T1000 (cell line): ENCODE measurements around the gene VDR.

Experiments
- DNase-seq: peaks from one replicate; lab custom pipeline; 2025; ENCODE audit warnings: mixed read lengths; lab: John Stamatoyannopoulos, UW

VDR gene

GRCh38 chr12:47904713-47905709 is at the start of gene VDR:
Gene VDR (minus strand): TSS chr12:47904994. CDS start chr12:47879113, 25,881 bp downstream.
- peak; percentile 71 for DNase-seq

GRCh38 chr12:47954058-47954457 is 49.3 kb upstream of the VDR start:
- DNase-seq: no peak

DNA sequence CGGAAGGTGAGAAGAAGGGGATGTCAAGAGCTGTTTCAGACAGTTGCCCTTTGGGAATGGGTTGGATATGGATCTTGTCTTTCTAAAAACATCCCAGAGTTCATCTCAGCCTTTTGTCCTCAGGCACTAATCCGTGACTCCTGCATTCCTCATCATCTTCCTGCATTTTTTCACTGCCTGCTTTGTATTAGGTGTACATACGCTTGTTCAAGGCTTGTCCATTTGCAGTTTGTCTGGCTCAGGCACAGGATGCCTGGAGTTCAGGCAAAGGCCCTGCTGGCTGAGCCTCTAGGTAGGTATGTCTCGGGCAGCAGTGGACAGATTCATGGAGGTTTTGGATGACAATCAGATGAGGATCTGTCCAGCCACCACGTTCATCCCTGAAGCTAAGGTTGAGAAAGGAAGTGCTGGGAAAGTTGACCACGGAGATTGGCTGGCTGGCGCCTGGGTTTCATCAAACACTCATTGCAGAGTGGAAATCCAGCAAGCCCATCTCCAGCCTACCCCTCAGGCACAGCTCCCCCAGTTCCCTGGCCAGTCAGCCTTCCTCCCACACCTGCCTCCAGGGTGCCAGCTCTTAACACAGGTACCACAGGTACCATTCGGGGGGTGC is 46.2 kb upstream of the VDR start:
- DNase-seq: no peak

DNA sequence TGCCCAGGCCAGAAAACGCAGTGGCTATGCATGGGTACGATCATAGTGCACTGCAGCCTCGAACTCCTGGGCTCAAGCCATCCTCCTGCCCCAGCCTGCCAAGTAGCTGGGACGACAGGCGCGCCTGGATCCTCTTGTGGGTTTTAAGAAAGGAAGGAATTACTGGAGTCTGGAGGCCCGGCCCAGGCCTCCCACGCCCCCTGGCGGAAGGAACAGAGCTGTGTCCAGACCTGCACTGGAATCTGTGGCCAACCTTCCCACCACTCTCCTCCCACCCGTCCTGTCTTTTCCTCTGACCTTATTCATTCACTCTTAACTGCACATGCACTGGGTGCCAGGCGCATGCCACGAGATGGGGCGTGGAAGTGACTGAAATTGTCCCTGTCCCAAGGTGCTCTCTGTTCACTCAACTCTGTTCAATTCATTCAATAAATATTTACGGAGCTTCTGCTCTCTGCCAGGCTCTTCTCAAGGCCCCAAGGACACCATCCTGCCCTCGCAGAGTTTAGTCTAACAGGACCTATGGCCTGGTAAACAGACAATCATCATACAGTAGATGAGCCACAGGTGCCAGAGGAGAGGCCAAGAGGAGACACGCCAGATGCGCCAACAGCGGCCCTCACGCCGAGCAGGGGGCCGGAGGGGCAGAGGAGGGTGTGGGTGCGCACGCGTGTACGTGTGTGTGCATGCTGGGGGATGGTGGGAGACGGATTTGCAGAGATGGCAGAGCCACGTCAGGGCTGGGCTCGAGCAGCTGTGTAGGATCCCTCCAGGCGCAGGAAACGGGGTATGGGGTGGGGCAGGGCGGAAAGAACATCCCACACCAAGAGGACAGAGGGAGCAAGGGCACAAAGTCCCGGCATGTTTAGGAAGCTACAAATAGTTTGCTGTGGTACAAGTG is 44.9 kb upstream of the VDR start:
- peak; percentile 54 for DNase-seq

- DNase-seq: no peak
Observed at GRCh38 chr12:47947341-47947740, 42.5 kb upstream of the VDR start.

- DNase-seq: no peak
Observed at GRCh38 chr12:47946413-47947323, 41.9 kb upstream of the VDR start.

GRCh38 chr12:47945341-47945728 is 40.5 kb upstream of the VDR start:
- no peak for DNase-seq

GRCh38 chr12:47944685-47945340 is 40.0 kb upstream of the VDR start:
- DNase-seq: no peak

DNA sequence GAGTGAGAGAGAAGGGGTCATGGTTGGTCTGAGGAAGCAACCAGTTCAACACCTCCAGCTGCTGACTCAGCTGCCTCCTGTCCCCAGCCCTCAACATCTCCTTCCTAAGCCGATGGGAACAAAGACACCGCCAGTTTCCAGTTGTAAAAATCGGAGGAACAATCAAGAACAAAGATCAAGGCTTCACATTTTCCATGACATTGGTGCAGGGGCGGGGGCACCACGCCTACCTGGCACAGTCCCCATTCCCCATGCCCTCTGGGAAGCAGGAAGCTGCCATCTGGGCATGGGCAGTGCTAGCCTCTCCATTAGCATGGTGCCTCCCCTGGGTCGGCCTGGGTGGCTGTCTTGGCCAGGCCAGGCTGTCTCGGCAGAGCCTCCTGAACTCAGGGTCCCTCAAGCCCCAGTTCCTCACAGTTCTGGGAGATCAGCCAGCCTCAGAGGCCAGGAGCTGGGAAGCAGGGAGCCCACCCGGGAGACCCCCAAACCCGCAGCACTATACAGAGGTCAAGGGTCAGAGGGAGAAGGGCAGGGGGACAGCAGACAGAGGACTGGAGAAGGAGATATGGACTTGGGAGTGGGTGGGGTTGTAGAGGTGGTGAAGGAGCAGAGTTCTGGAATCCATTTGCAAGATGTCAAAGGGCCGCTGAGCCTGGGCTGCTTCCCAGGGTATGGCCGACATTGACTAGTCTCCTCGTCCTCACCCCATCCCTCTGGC is 39.0 kb upstream of the VDR start:
- DNase-seq: no peak

DNA sequence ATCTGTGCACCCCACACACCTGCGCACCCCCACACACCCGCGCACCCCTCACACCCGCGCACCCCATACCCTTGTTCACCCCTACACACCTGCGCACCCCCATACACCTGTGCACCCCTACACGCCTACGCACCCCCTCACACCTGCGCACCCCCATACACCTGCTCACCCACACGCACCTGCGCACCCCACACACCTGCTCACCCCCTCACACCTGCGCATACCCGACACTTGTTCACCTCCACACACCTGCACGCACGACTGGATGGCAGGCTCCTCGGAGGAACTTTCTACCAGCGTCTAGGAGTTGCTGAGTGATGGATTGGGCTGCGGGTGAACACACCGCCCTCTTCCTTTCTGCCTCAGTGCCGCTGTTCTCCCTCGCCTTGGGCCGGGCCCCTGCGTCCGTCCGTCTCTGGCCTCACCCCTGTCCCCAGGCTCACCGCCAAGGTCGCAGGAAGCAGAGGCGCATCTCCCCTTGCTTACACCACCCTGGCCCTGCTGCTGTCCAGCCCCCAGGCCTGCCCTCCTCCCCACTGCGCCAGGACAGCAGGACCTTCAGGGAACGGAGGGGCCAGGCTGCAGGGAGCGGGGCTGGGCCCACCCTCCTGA is 37.9 kb upstream of the VDR start:
- DNase-seq: no peak

DNA sequence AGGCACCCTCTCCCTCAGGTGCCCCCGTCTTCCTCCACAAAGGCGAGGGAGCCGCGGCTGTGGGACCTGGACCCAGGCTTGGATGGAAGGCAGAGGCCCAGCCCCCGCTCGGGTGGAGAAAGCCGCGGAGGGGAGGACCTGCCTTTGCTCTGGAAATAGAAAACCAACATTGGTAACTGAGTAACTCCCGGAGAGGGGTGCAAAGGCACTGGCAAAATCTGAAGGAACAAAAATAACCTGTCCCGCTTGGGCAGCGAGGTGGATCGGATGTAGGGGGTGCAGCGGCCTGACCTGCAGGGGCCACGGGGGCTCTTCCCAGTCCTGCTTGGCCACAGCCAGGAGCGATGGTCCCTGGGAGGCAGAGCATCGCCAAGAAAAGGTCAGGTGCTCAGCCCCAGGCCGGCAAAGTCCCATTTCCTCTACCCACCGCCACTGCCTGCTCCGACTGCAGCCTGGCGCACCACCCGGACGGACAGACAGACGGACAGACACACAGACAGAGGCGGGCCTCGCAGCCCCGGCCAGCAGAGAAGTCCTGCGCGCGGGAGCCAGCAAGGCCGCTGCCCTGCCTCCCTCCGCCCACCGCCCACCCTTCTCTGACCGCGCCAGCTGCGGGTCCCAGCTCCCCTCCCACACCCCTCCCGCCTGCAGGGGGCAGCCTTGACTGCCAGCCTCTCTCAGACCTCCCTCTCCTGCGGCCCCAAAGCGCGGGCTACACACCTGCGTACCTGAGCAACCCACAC is 37.2 kb upstream of the VDR start:
- DNase-seq: no peak

DNA sequence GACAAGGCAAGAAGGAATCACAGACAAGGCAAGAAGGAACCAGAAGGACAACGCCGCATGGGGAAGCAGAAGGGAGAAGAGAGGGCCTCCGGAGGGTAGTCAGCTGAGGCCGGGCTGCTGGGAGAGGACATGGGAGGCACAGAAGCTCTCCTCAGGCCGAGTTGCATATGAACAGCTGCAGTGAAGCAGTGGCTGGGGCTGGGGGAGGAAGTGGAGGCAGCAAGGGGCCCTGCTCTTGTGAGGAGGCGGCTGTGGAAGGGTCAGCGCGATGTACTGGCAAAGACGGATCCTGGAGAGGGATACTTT is 36.6 kb upstream of the VDR start:
- no peak for DNase-seq

GRCh38 chr12:47940773-47941474 is 36.1 kb upstream of the VDR start:
- no peak for DNase-seq

- no peak for DNase-seq
Observed at GRCh38 chr12:47939009-47939601, 34.3 kb upstream of the VDR start.

GRCh38 chr12:47938594-47938993 is 33.8 kb upstream of the VDR start:
- DNase-seq: no peak

DNA sequence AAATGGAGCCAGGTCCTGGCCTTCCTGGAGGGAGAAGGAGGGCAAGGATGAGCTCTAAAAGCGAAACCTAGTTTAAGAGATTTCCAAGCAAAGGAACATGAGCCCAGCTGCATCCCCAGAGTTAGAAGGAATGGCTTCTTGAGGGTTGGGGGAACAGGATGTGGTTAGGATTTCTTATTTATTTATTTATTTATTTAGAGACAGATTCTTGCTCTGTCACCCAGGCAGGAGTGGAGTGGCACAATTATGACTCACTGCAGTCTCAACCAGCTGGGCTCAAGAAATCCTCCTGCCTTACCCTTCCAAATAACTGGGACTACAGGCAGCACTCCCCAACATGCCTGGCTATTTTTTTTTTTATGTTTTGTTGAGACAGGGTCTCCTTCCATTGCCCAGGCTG is 33.3 kb upstream of the VDR start:
- no peak for DNase-seq

DNA sequence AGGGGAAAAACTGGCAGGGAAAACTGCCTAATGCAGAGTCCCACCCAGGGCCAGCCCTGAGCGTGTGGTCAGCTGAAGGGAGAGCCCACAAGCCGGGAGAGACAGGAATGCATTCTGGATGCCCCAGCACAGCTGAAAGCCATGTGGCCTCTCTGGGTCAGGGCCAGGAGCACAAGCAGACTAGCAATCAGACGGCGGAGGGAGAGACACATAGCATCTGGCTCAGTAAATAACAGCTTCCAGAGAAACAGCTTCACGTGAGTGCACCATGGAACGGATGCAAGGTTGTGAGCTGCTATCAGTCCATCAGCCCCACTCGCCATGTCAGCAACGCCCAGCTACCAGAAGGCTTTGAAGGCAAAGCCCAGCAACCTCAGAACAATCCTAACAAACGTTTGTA is 30.4 kb upstream of the VDR start:
- no peak for DNase-seq

- no peak for DNase-seq
Observed at GRCh38 chr12:47931187-47931586, 26.4 kb upstream of the VDR start.
